Ramos (cell line): ENCODE measurements around the gene RBM20.

ENCODE experiments used
- in situ Hi-C: fragments of 300-500 bp; cut with MboI; formaldehyde crosslinking; loops from one replicate; pipeline ENCODE4 v1.14.3; 2022; ENCODE audit warnings: low sequenced_read_pairs; ENCODE audit not compliant: unreplicated experiment

Gene RBM20

GRCh38 chr10:110793886-110794285, 149.8 kb downstream of the RBM20 start:
- in situ Hi-C loops = no loop called here

- in situ Hi-C loops = no loop called here
These were observed 150.7 kb downstream of the RBM20 start for GRCh38 chr10:110794808-110795207.

GRCh38 chr10:110797416-110797815, 153.3 kb downstream of the RBM20 start:
- in situ Hi-C loops = no loop called here

GRCh38 chr10:110798340-110798739, 154.2 kb downstream of the RBM20 start:
- in situ Hi-C loops = no loop called here

GRCh38 chr10:110802090-110802489, 158.0 kb downstream of the RBM20 start:
- in situ Hi-C loops = loop anchor here (10.0 kb wide), 1 partner anchor 73 kb away; the partner anchor contains the start of gene PDCD4

GRCh38 chr10:110802551-110803238, 158.6 kb downstream of the RBM20 start:
- in situ Hi-C loops = loop anchor here (10.0 kb wide), 1 partner anchor 72 kb away; the partner anchor contains the start of gene PDCD4

GRCh38 chr10:110803239-110803749, 159.2 kb downstream of the RBM20 start:
- in situ Hi-C loops = loop anchor here (10.0 kb wide), 1 partner anchor 72 kb away; the partner anchor contains the start of gene PDCD4

GRCh38 chr10:110803830-110804338, 159.7 kb downstream of the RBM20 start:
- in situ Hi-C loops = loop anchor here (10.0 kb wide), 1 partner anchor 71 kb away; the partner anchor contains the start of gene PDCD4

GRCh38 chr10:110804376-110804775, 160.2 kb downstream of the RBM20 start:
- in situ Hi-C loops = loop anchor here (10.0 kb wide), 1 partner anchor 70 kb away; the partner anchor contains the start of gene PDCD4

- in situ Hi-C loops = loop anchor here (10.0 kb wide), 1 partner anchor 70 kb away; the partner anchor contains the start of gene PDCD4
These were observed 161.2 kb downstream of the RBM20 start for GRCh38 chr10:110805292-110805691.

- in situ Hi-C loops = loop anchor here (10.0 kb wide), 1 partner anchor 68 kb away; the partner anchor contains the start of gene PDCD4
These were observed 162.2 kb downstream of the RBM20 start for GRCh38 chr10:110806335-110806734.

GRCh38 chr10:110808123-110808522, 164.0 kb downstream of the RBM20 start:
- in situ Hi-C loops = loop anchor here (10.0 kb wide), 1 partner anchor 67 kb away; the partner anchor contains the start of gene PDCD4

- in situ Hi-C loops = loop anchor here (10.0 kb wide), 1 partner anchor 66 kb away; the partner anchor contains the start of gene PDCD4
These were observed 164.5 kb downstream of the RBM20 start for GRCh38 chr10:110808615-110809014.

GRCh38 chr10:110810625-110811024, 166.5 kb downstream of the RBM20 start:
- in situ Hi-C loops = no loop called here

- in situ Hi-C loops = no loop called here
These were observed 167.8 kb downstream of the RBM20 start for GRCh38 chr10:110811791-110812581.

- in situ Hi-C loops = no loop called here
These were observed 168.4 kb downstream of the RBM20 start for GRCh38 chr10:110812583-110812982.

- in situ Hi-C loops = no loop called here
These were observed 169.8 kb downstream of the RBM20 start for GRCh38 chr10:110813743-110814472.

GRCh38 chr10:110815354-110816004, 171.3 kb downstream of the RBM20 start:
- in situ Hi-C loops = no loop called here

GRCh38 chr10:110817614-110818013, 173.5 kb downstream of the RBM20 start:
- in situ Hi-C loops = no loop called here
